ENCODE results near the gene TMEM132C. TPM values are rescaled to one million over a fixed set of nuclear protein-coding genes. Genes with fewer than 3 reads are reported as not detected.

The TMEM132C gene
- total and polyA plus RNA-seq, 2 of the 8 experiments (the other 6 are each of a cell fraction or from before 2014, with no cell fraction given): 0.23 to 0.76 TPM

- TF ChIP-seq ATF2 (IDR thresholded peaks at IDR 0.05; ENCODE audit: low read length): no peak
- TF ChIP-seq SAP30 (IDR thresholded peaks at IDR 0.05; ENCODE audit: insufficient read depth, insufficient replicate concordance, low read length): no peak
- no peak for TF ChIP-seq HDAC6 (IDR thresholded peaks at IDR 0.05; ENCODE audit: low read depth, low read length)
- TF ChIP-seq EZH2 (IDR thresholded peaks at IDR 0.05; ENCODE audit: low read depth, low read length, severe bottlenecking): no peak
- TF ChIP-seq BRCA1 (IDR thresholded peaks at IDR 0.05; ENCODE audit: low read depth, low read length): no peak
- TF ChIP-seq KDM4A (IDR thresholded peaks at IDR 0.05; ENCODE audit: low read depth, low read length, severe bottlenecking): no peak
Measured at GRCh38 chr12:128245905-128246304, 21.1 kb upstream of the TMEM132C start (continued).
